Stimulated activated CD4-positive, alpha-beta T cell treated with anti-CD3 and anti-CD28 coated beads, TNF-alpha, amount 100 ng/mL, for 4 hours (primary cell): Measurements from ENCODE around the gene PAX2.

Experiments
- DNase-seq, 3 experiments: peaks; one replicate each; pipeline ENCODE4 v3.0.0-alpha.2; 2020; ENCODE audit warnings: low read depth in 3 of 3

The PAX2 gene

GRCh38 chr10:100791369-100792058 is 46.1 kb downstream of the PAX2 start:
- no peak for DNase-seq

- no peak for DNase-seq
Observed at GRCh38 chr10:100792574-100792973, 47.2 kb downstream of the PAX2 start.

GRCh38 chr10:100793055-100793454 is 47.7 kb downstream of the PAX2 start:
- DNase-seq = no peak

GRCh38 chr10:100799881-100800280 is 54.5 kb downstream of the PAX2 start:
- no peak for DNase-seq

- no peak for DNase-seq
Observed at GRCh38 chr10:100800931-100801330, 55.5 kb downstream of the PAX2 start.

GRCh38 chr10:100802196-100802595 is 56.8 kb downstream of the PAX2 start:
- no peak for DNase-seq

- DNase-seq = no peak
Observed at GRCh38 chr10:100802607-100803006, 57.2 kb downstream of the PAX2 start.

- DNase-seq = no peak
Observed at GRCh38 chr10:100803492-100803891, 58.1 kb downstream of the PAX2 start.

GRCh38 chr10:100803908-100804307 is 58.5 kb downstream of the PAX2 start:
- DNase-seq = no peak

GRCh38 chr10:100805543-100806355 is 60.4 kb downstream of the PAX2 start:
- no peak for DNase-seq

- DNase-seq = no peak
Observed at GRCh38 chr10:100806356-100806645, 60.9 kb downstream of the PAX2 start.

GRCh38 chr10:100807241-100807951 is 62.0 kb downstream of the PAX2 start:
- DNase-seq = no peak

- no peak for DNase-seq
Observed at GRCh38 chr10:100808876-100809275, 63.5 kb downstream of the PAX2 start.

GRCh38 chr10:100810091-100810834 is 64.9 kb downstream of the PAX2 start:
- no peak for DNase-seq

- no peak for DNase-seq
Observed at GRCh38 chr10:100810835-100811116, 65.4 kb downstream of the PAX2 start.

GRCh38 chr10:100811261-100811660 is 65.9 kb downstream of the PAX2 start:
- DNase-seq = no peak

- no peak for DNase-seq
Observed at GRCh38 chr10:100811752-100812750, 66.7 kb downstream of the PAX2 start.

GRCh38 chr10:100812978-100813377 is 67.6 kb downstream of the PAX2 start:
- no peak for DNase-seq

- no peak for DNase-seq
Observed at GRCh38 chr10:100814751-100815474, 69.5 kb downstream of the PAX2 start.

- no peak for DNase-seq
Observed at GRCh38 chr10:100816671-100817070, 71.3 kb downstream of the PAX2 start.
